ENCODE data around the gene TCF7L2. TPM values are rescaled to one million over a fixed set of nuclear protein-coding genes. Genes with fewer than 3 reads are reported as not detected.

Gene TCF7L2
- total RNA-seq, 2 donors from 2014 or later = 3.1 to 3.9 TPM

GRCh38 chr10:113028456-113029440 is 78.7 kb downstream of the TCF7L2 start:
- Mint-ChIP-seq H3K36me3 (ENCODE audit: low read depth) (no peaks in the 10 kb centered on the region), H3K27ac (no peak overlapping the region), H3K4me3 (no peak overlapping the region), H3K4me1 (peaks cover 7% of the 10 kb centered on the region), H3K27me3 (peaks cover 28% of the 10 kb centered on the region)
- ATAC-seq (no peak), DNase-seq (no peak)
- no peaks in the 10 kb centered on the region for H3K9me3 ChIP-seq (ENCODE audit: control insufficient read depth, low read length, poor library complexity, severe bottlenecking)

GRCh38 chr10:113030453-113030852 is 80.4 kb downstream of the TCF7L2 start:
- Mint-ChIP-seq H3K4me3 (no peak overlapping the region), H3K36me3 (ENCODE audit: low read depth) (no peaks in the 10 kb centered on the region), H3K27me3 (peaks cover 28% of the 10 kb centered on the region), H3K4me1 (peaks cover 7% of the 10 kb centered on the region), H3K27ac (no peak overlapping the region)
- ATAC-seq (no peak), DNase-seq (no peak)
- H3K9me3 ChIP-seq (ENCODE audit: control insufficient read depth, low read length, poor library complexity, severe bottlenecking) = no peaks in the 10 kb centered on the region

GRCh38 chr10:113031147-113031546 is 81.1 kb downstream of the TCF7L2 start:
- no peak overlapping the region for H3K27ac Mint-ChIP-seq
- peaks cover 28% of the 10 kb centered on the region for H3K27me3 Mint-ChIP-seq
- no peak for ATAC-seq
- H3K4me3 Mint-ChIP-seq = no peak overlapping the region
- H3K36me3 Mint-ChIP-seq (ENCODE audit: low read depth) = no peaks in the 10 kb centered on the region
- H3K9me3 ChIP-seq (ENCODE audit: control insufficient read depth, low read length, poor library complexity, severe bottlenecking) = no peaks in the 10 kb centered on the region
- DNase-seq = no peak
- H3K4me1 Mint-ChIP-seq = peaks cover 7% of the 10 kb centered on the region

DNA sequence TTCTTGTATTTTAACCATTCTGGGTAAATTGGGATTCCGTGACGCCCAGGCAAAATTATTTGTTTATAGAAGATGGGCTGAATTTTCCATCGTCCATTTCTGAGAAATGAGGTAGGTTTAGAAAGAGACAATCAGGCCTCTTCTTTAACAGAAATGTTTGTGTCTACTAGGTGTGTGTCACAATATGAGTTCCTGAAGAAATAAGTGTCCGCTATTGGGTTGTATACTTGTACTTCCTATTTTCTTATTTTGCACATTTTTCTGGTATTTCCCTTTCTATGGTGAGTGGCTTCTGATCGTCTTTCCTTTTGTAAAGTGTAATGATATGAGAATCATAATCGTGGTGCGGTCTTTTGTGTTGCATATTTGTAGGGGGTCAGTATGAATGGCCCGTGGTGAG is 83.9 kb downstream of the TCF7L2 start:
- ATAC-seq = no peak
- H3K27me3 Mint-ChIP-seq = peaks cover 1% of the 10 kb centered on the region
- no peak for DNase-seq
- H3K4me1 Mint-ChIP-seq = no peaks in the 10 kb centered on the region
- no peak overlapping the region for H3K4me3 Mint-ChIP-seq
- H3K36me3 Mint-ChIP-seq (ENCODE audit: low read depth) = no peaks in the 10 kb centered on the region
- H3K27ac Mint-ChIP-seq = no peak overlapping the region
- no peaks in the 10 kb centered on the region for H3K9me3 ChIP-seq (ENCODE audit: control insufficient read depth, low read length, poor library complexity, severe bottlenecking)

- Mint-ChIP-seq H3K4me1 (no peaks in the 10 kb centered on the region), H3K27ac (no peak overlapping the region), H3K27me3 (no peaks in the 10 kb centered on the region), H3K4me3 (no peak overlapping the region), H3K36me3 (ENCODE audit: low read depth) (no peaks in the 10 kb centered on the region)
- no peak for ATAC-seq
- no peaks in the 10 kb centered on the region for H3K9me3 ChIP-seq (ENCODE audit: control insufficient read depth, low read length, poor library complexity, severe bottlenecking)
- DNase-seq = no peak
Observed at GRCh38 chr10:113035732-113036312, 85.8 kb downstream of the TCF7L2 start.

GRCh38 chr10:113036619-113037018 is 86.6 kb downstream of the TCF7L2 start:
- no peak overlapping the region for H3K27ac Mint-ChIP-seq
- H3K36me3 Mint-ChIP-seq (ENCODE audit: low read depth) = no peaks in the 10 kb centered on the region
- H3K4me3 Mint-ChIP-seq = no peak overlapping the region
- ATAC-seq = no peak
- H3K27me3 Mint-ChIP-seq = no peaks in the 10 kb centered on the region
- DNase-seq = no peak
- H3K4me1 Mint-ChIP-seq = no peaks in the 10 kb centered on the region
- no peaks in the 10 kb centered on the region for H3K9me3 ChIP-seq (ENCODE audit: control insufficient read depth, low read length, poor library complexity, severe bottlenecking)

DNA sequence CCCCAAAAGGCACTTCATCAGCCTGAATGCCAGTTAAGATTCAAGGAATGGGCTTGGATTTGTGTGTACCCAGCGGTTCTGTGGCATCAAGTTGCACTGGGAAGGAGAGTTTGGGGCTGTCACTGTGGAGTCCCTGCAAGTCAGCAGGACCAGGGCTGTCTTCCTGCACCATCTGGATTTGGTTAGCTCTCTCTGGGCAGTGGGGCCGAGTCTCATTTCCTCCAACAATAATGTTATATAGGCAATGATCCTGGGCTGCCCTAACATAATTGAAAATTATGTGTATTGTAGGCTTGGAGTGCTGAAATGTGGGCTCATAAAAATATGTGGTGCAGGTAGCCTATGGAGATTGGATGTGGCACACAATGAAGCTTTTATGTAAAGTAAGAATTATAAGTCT is 87.2 kb downstream of the TCF7L2 start:
- Mint-ChIP-seq H3K27ac (no peak overlapping the region), H3K27me3 (peaks cover 3% of the 10 kb centered on the region), H3K4me3 (no peak overlapping the region), H3K4me1 (no peaks in the 10 kb centered on the region), H3K36me3 (ENCODE audit: low read depth) (no peaks in the 10 kb centered on the region)
- no peaks in the 10 kb centered on the region for H3K9me3 ChIP-seq (ENCODE audit: control insufficient read depth, low read length, poor library complexity, severe bottlenecking)
- DNase-seq (no peak), ATAC-seq (no peak)

- H3K27ac Mint-ChIP-seq = no peak overlapping the region
Observed at GRCh38 chr10:113038183-113038582, 88.1 kb downstream of the TCF7L2 start.

GRCh38 chr10:113038985-113039384 is 88.9 kb downstream of the TCF7L2 start:
- ATAC-seq (no peak), DNase-seq (no peak)
- no peaks in the 10 kb centered on the region for H3K4me1 Mint-ChIP-seq
- no peak overlapping the region for H3K4me3 Mint-ChIP-seq
- H3K27ac Mint-ChIP-seq = no peak overlapping the region
- peaks cover 8% of the 10 kb centered on the region for H3K27me3 Mint-ChIP-seq
- peaks cover 2% of the 10 kb centered on the region for H3K36me3 Mint-ChIP-seq (ENCODE audit: low read depth)
- H3K9me3 ChIP-seq (ENCODE audit: control insufficient read depth, low read length, poor library complexity, severe bottlenecking) = no peaks in the 10 kb centered on the region

More at GRCh38 chr10:113038183-113038582, 88.1 kb downstream of the TCF7L2 start:
- H3K9me3 ChIP-seq (ENCODE audit: control insufficient read depth, low read length, poor library complexity, severe bottlenecking) = no peaks in the 10 kb centered on the region
- Mint-ChIP-seq H3K27me3 (peaks cover 8% of the 10 kb centered on the region), H3K4me3 (no peak overlapping the region), H3K4me1 (no peaks in the 10 kb centered on the region), H3K36me3 (ENCODE audit: low read depth) (peaks cover 2% of the 10 kb centered on the region)
- ATAC-seq (no peak), DNase-seq (no peak)

GRCh38 chr10:113041324-113041723 is 91.3 kb downstream of the TCF7L2 start:
- H3K27me3 Mint-ChIP-seq = peaks cover 18% of the 10 kb centered on the region
- DNase-seq (no peak), ATAC-seq (no peak)
- no peak overlapping the region for H3K4me3 Mint-ChIP-seq
- H3K36me3 Mint-ChIP-seq (ENCODE audit: low read depth) = peaks cover 2% of the 10 kb centered on the region
- no peaks in the 10 kb centered on the region for H3K9me3 ChIP-seq (ENCODE audit: control insufficient read depth, low read length, poor library complexity, severe bottlenecking)
- H3K27ac Mint-ChIP-seq = no peak overlapping the region
- no peaks in the 10 kb centered on the region for H3K4me1 Mint-ChIP-seq

GRCh38 chr10:113041841-113042750 is 92.0 kb downstream of the TCF7L2 start:
- no peak for ATAC-seq
- Mint-ChIP-seq H3K4me3 (no peak overlapping the region), H3K27me3 (peaks cover 18% of the 10 kb centered on the region)

GRCh38 chr10:113042868-113043267 is 92.8 kb downstream of the TCF7L2 start:
- Mint-ChIP-seq H3K4me3 (no peak overlapping the region), H3K27me3 (peaks cover 18% of the 10 kb centered on the region), H3K36me3 (ENCODE audit: low read depth) (peaks cover 2% of the 10 kb centered on the region), H3K4me1 (no peaks in the 10 kb centered on the region), H3K27ac (no peak overlapping the region)
- ATAC-seq = no peak
- H3K9me3 ChIP-seq (ENCODE audit: control insufficient read depth, low read length, poor library complexity, severe bottlenecking) = no peaks in the 10 kb centered on the region
- DNase-seq = no peak

More at GRCh38 chr10:113041841-113042750, 92.0 kb downstream of the TCF7L2 start:
- no peaks in the 10 kb centered on the region for H3K9me3 ChIP-seq (ENCODE audit: control insufficient read depth, low read length, poor library complexity, severe bottlenecking)
- DNase-seq = no peak
- H3K27ac Mint-ChIP-seq = no peak overlapping the region
- no peaks in the 10 kb centered on the region for H3K4me1 Mint-ChIP-seq
- H3K36me3 Mint-ChIP-seq (ENCODE audit: low read depth) = peaks cover 2% of the 10 kb centered on the region
